HG02938 (cell line): ENCODE results near the gene LIPT1.
A peak's percentile ranks its signal among the peaks of the same experiment; 100 is the strongest.
"Not testable (repeated sequence)": the region's sequence is repeated elsewhere in the genome, so short reads cannot be mapped to it uniquely, and the experiment has no call there.

Source experiments
- ATAC-seq: cut with Tn5 transposase; IDR thresholded peaks from one replicate; pipeline ENCODE4 v1.9.1; 2021; ENCODE audit warnings: mild to moderate bottlenecking, moderate library complexity; ENCODE audit not compliant: unreplicated experiment

LIPT1 gene

DNA sequence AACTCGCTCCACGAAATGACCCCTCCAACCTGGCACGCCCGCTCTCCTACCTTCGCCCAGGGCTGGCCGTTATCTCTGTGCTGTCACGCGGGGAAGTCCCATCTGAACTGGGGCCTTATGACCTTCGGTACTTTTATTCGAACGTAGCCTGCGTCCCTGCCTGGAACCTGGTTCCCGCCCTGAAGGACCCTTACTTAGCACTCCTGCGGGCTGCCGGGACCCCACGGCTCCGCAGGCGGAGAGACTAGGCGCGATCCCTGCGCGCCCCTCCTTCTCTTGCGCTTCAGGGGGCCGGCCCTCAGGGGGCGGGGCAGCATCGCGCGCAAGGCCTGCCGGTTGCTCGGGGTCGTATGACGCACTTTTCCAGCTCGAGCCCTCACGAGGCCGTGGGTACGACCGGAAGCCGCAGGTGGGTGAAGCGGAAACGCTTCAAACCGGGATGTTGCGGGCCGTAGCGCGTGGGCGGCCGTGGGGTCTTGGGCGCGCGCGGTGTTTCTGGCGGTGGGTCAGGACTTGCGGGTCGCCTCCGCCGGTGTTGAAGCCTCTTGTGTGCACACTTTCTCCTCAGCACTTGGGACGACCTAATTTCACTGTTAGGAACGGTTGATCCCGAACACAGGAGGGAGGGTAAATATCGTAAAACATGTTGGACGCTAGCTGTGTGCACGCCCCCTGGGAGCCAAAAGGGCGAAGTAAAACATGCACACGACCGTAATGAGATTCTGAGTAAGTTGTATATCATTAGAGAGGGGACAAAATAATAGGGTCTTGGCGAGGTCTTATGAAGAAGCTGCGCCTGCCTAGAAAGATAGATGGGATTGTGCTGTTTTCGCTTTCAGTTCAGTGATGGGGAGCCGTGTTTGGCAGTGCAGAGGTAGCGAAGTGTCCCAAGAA lies at the start of gene LIPT1, which contains the start of gene TSGA10:
Gene LIPT1, plus strand, starts transcription at position 325 of the 894 bp plus-strand sequence. CDS start 6,991 bp downstream, outside the sequence.
Gene TSGA10, minus strand, starts transcription at position 300 of the 894 bp plus-strand sequence. CDS start 45,503 bp downstream, outside the sequence.
- peak; percentile 92 for ATAC-seq

DNA sequence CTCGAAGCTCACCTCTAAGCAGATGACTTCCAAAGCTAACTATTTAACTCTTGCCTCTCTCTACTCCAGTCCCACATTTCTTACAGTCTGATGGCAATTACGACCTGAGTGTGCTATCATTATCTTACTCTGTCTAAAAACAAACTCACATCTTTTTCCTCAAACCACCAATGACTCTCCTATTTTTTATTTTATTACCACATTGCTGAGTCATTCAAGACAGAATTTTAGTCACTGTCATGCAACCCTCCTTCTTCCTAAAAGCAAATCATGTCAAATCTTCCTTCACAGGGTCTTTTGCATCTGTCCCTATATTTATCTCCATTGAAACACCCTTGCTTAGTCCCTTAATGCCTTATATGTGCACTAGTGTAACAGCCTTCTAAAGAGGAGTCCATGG lies 47.9 kb upstream of the LIPT1 start:
- no peak for ATAC-seq

DNA sequence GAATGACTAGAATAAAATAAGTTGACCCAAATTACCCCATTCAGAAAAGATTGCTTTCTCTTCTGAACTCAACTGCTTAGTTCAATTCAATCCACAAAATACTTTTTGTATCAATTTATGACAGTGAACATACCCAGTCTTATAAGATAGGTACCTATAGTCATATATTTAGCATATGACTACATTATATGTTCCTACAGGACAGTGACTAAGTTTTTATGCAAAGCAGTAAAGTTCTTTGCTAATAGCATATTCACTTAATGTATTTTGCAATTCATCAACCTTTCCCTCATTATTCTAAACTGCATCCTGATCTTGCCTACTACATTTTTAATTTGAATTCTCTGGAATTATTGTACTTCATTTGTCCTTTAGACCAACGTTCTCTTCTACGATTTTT lies 43.5 kb upstream of the LIPT1 start:
- no peak for ATAC-seq

GRCh38 chr2:99111945-99112344 lies 42.8 kb upstream of the LIPT1 start:
- ATAC-seq, result no peak

DNA sequence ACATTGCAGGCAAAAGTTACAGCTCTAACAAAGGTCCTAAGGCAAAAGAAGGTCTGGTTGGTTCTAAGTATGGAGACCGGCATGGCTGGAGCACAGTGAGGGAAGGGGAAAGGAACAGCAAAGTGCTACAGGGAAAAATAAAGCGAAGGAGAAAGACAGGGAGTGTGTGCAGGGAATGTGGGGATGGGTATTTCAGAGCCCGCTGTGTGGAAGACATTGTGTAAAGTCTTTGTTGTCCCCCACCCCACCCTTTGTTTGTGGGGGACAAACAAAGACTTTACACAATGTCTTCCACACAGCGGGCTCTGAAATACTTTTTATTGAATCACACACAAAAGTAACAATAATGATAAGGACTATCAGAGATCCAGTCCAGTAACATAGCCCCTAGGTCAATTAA lies 42.1 kb upstream of the LIPT1 start:
- ATAC-seq, result no peak

DNA sequence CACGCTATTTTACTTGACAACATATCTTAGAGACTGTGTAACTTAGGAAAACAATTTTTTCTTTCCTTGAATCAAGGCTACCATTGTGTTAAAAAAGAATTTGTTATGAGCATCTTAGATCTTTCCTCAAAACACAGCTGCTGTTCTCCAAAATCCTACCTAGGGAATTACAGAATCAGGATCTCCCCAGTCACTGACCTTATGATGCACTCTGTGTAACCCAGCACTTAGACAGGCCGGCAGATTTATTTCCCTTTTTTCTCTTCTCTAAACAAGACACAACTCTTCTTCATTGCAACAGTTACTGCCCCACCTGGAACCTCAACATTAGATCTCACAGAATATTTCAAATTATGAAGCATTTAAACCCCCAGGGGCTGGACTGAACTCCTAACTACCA lies 26.8 kb upstream of the LIPT1 start:
- no peak for ATAC-seq

- ATAC-seq, result not testable (repeated sequence)
Observed at GRCh38 chr2:99135044-99135556, 19.7 kb upstream of the LIPT1 start.

DNA sequence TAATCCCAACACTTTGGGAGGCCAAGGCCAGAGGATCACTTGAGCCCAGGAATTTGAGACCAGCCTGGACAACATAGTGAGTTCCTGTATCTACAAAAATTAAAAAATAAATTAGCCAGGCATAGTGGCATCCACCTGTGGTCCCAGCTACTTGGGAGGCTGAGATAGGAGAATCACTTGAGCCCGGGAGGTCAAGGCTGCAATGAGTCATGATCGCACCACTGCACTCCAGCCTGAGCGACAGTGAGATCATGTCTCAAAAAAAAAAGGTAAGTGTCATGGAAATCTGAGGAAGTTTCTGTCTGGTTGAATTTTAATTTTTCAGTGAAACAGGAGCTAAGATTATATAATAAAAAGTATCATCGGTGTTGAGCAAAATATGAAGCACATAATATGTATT lies 15.8 kb upstream of the LIPT1 start:
- no peak for ATAC-seq

DNA sequence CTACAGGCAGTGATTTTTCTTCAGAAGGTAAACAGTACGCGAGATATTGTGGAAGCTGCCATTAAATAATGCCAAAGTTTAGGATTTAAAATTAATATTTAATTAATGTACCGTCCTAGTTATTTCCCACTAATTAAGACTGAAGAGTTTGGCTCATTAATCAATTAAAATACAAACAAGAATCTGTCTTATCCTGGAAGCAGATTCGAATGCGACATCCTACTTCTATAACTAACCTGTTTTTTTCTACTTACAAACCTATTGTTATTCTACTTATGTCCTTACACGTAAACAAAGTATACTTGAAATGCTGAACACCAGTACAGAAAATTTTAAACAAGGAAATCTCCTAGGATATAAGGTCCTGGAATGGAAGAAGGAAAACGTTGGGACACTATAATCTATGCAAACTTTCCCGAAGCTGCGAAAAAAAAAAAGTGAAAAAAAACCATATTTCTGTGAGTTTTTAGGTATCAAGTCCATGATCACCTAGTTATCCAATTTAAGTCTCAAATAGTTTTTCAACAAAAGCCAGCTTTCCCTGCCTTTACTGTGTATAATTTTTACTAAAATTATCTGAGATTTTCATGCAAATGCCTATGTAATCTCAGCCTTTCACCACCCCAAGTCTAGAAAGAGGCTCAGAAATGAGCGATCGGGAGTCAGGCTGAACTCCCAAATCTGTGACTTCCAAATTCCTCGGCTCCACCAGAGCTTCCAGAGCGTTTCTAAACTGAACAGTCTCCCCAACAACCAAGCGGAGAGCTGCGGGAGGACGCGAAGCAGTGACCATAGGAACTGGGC lies 14.5 kb upstream of the LIPT1 start:
- no peak for ATAC-seq

DNA sequence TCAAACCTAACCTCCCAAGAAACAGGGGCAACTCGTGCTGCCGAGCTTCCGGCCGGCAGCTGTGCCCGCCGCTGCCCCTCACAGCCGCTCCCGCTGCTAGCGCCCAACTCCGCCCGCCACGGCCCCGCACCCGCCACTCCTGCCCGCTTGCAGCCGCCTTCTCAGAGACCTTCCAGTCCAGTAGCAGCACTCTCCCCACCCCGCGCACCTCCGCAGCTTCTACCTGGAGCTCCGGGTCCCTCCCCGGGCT lies 14.0 kb upstream of the LIPT1 start:
- no peak for ATAC-seq

DNA sequence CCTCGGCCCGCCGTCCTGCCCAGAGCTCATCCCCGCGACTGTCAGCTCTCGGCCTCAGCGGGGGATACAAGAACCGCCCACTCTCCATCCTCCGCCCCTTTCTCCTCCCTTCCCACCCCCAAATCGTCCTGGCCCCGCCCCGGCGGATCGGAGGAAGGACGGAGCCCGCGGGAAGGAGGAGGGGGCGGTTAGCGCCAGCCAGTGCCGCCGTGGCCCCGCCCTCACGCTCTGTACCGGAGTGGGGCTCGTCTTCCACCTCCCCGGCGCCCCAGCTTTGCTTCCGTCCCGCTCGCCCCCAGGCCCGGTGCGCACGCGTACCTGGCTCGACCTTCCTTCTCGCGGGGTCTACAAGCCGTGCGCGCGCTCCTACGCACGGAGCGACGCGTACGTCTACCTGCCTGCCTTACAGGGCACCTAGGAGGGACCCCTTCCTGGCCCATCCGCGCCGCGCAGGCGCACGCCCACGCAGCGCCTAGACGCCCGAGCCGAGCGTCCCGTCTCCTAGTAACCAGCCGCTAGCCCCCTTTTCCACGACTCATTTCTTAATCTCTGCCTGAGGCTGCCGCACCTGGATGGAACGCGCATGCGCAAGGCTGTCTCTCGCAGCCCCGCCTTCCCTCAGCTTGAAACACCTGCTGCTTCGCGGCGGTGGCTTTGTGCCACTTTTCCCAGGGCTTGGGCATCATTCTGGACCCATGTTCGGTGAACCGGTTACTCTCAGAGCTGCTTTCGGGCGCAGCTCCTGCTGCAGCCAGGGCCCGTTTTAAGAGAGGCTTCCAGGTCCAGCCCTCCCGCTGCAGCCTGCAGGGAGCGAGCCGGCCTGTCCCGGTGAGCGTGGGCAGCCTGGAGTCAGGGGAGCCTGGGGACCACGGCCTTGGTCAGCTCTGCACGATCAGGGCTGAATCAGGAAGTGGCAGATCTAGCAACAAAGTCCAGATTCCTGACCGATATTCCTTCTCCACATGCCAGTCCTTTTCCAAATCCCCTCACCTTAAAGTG lies 13.4 kb upstream of the LIPT1 start, which contains the start of gene C2orf15:
Gene C2orf15, plus strand, starts transcription at position 598 of the 999 bp plus-strand sequence. CDS start 8,852 bp downstream, outside the sequence.
- peak; percentile 86 for ATAC-seq

DNA sequence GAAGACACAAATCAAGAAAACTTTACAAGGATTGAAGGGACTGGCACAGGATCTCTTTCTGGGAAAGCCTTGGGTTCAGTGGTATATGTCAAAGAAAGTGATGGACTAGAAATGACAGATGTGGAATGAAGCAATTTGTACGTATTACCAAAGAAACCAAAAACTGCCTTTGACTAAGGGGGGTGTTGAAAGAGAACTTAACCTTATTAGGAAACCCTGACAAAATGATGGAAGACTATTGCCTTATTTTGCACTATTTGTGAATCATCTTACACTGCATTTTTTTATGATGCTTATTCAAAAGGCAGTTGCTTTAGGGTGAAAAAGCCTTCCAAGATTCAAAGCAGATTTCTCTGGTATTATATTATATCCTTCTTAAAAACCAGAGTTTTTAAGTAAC lies 4.1 kb upstream of the LIPT1 start:
- no peak for ATAC-seq

- no peak for ATAC-seq
Observed at GRCh38 chr2:99152199-99152895, 2.4 kb upstream of the LIPT1 start.

GRCh38 chr2:99153921-99154604 lies 704 bp upstream of the LIPT1 start:
- ATAC-seq, result no peak

DNA sequence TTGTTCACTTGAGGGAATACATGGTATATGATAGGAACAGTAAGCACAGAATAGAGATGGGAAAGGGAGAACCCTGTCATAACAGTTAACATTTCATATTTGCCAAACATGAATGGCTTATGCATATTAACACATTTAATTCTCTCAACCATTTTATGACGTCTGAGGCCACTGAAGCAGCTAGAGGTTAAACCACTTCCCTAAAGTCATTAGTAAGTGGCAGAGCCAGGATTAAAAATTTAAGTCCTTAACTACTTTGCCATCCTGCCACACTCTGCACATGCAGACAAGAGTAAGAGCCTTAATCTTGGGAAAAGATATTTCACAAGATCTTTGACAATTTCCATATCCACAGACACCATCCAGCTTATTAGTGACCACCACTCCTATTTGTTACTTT lies 2.1 kb downstream of the LIPT1 start:
- ATAC-seq, result no peak

DNA sequence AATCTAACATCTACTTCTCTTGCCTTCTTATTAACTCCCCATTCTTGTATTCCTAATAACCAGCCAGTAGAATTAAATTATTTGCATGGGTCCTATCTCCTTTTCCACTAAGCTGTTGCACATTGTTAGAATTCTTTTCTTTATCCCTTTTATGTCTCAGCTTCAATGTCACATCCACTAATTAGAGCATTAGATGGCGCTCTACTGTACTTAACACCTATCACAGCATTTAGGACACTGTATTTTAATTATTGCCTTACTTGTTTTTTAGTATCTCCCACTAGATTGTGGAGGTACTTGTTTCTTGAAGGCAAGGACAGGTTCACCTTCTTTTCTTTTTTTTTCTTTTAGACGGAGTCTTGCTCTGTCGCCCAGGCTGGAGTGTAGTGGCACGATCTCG lies 3.8 kb downstream of the LIPT1 start:
- ATAC-seq, result no peak

DNA sequence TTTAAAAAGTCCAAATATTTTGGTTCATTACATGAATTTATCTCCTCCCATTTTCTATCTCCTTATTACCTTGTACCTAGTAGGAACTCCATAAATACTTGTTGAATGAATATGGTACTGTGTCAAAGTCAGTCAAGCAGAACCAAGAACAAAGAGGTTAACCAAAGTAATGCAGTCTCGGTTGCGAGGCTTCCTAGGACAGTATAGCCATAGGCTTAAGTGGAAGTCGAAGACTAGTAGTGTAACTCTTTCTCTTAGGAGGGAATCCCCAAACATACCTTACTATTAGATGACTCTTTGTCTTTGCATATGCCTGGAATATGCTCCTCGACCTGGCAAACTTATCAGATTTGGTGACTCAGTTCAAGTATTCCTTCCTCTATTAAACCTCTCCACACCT lies 4.8 kb downstream of the LIPT1 start:
- no peak for ATAC-seq

- no peak for ATAC-seq
Observed at GRCh38 chr2:99166218-99166617, 11.5 kb downstream of the LIPT1 start.

- ATAC-seq, result no peak
Observed at GRCh38 chr2:99169534-99169933, 14.8 kb downstream of the LIPT1 start.
